Measurements from ENCODE around the gene ZNRF2.

Gene ZNRF2

GRCh38 chr7:30284298-30285066 lies at the start of gene ZNRF2:
Gene ZNRF2 (plus strand): TSS chr7:30284597. CDS start chr7:30285358, 761 bp downstream.
- peak; percentile 97 for DNase-seq

GRCh38 chr7:30237271-30237695 lies 47.1 kb upstream of the ZNRF2 start:
- no peak for DNase-seq

GRCh38 chr7:30238721-30239441 lies 45.5 kb upstream of the ZNRF2 start:
- DNase-seq: no peak

GRCh38 chr7:30240106-30240800 lies 44.1 kb upstream of the ZNRF2 start:
- no peak for DNase-seq

- no peak for DNase-seq
Measured at GRCh38 chr7:30241767-30242166, 42.6 kb upstream of the ZNRF2 start.

GRCh38 chr7:30244340-30244739 lies 40.1 kb upstream of the ZNRF2 start:
- DNase-seq: no peak

GRCh38 chr7:30245913-30246312 lies 38.5 kb upstream of the ZNRF2 start:
- DNase-seq: no peak

- DNase-seq: no peak
Measured at GRCh38 chr7:30246392-30246791, 38.0 kb upstream of the ZNRF2 start.

GRCh38 chr7:30247541-30248401 lies 36.6 kb upstream of the ZNRF2 start:
- DNase-seq: no peak

- no peak for DNase-seq
Measured at GRCh38 chr7:30249316-30249715, 35.1 kb upstream of the ZNRF2 start.

- no peak for DNase-seq
Measured at GRCh38 chr7:30249986-30250774, 34.2 kb upstream of the ZNRF2 start.

- no peak for DNase-seq
Measured at GRCh38 chr7:30251708-30252329, 32.6 kb upstream of the ZNRF2 start.

GRCh38 chr7:30252885-30253795 lies 31.3 kb upstream of the ZNRF2 start:
- DNase-seq: no peak

GRCh38 chr7:30253796-30254165 lies 30.6 kb upstream of the ZNRF2 start:
- no peak for DNase-seq

- no peak for DNase-seq
Measured at GRCh38 chr7:30254248-30254647, 30.1 kb upstream of the ZNRF2 start.

- no peak for DNase-seq
Measured at GRCh38 chr7:30254717-30255063, 29.7 kb upstream of the ZNRF2 start.

GRCh38 chr7:30255064-30255769 lies 29.2 kb upstream of the ZNRF2 start:
- DNase-seq: no peak

GRCh38 chr7:30256349-30256858 lies 28.0 kb upstream of the ZNRF2 start:
- no peak for DNase-seq

- DNase-seq: no peak
Measured at GRCh38 chr7:30260246-30260768, 24.1 kb upstream of the ZNRF2 start.

All from activated CD4-positive, CD25-positive, alpha-beta regulatory T cell treated with anti-CD3 and anti-CD28 coated beads, Interleukin-2, amount 50 U/mL, for 72 hours (primary cell).